ENCODE results near the gene PBX4. TPM values are rescaled to one million over a fixed set of nuclear protein-coding genes. Genes with fewer than 3 reads are reported as not detected.

PBX4 gene
- total and polyA plus RNA-seq, 2 of the 8 experiments (the other 6 are each of a cell fraction or from before 2014, with no cell fraction given) = 3.4 to 3.8 TPM

- CTCF ChIA-PET (ENCODE audit: partially characterized antibody) = interaction anchor here (0.6 to 15.7 kb wide), 4 partner anchors 12 to 33 kb away, joined by 3 to 223 read pairs (median 142); partner anchors contain the start of genes CILP2, NDUFA13 and YJEFN3
- POLR2A ChIA-PET (ENCODE audit: partially characterized antibody) = interaction anchor here (1.0 to 2.3 kb wide), 4 partner anchors 10 to 20 kb away, joined by 3 to 7 read pairs (median 6); partner anchors contain the start of gene YJEFN3
Measured at GRCh38 chr19:19548915-19549759, 69.3 kb downstream of the PBX4 start.

More at GRCh38 chr19:19548915-19549759, 69.3 kb downstream of the PBX4 start:
- Histone ChIP-seq H3K4me2 (ENCODE audit: insufficient read depth in 1 of 2, low read depth in 2 of 2, low read length in 2 of 2) (no peak overlapping the region), H3K9ac (replicated peaks in 1 of 4; ENCODE audit: extremely low read depth in 1 of 4, low read depth in 3 of 4, low read length in 3 of 4) (no peak overlapping the region), H3K4me1 (replicated peaks in 1 of 4; ENCODE audit: control insufficient read depth in 3 of 4, insufficient read depth in 4 of 4, low read length in 3 of 4) (no peaks in the 10 kb centered on the region; a peak in 3 of 7 replicates), H3K4ac (replicated peaks; ENCODE audit: insufficient read length, low read depth, low read length) (no peak overlapping the region), H4K20me1 (replicated peaks in 1 of 2; ENCODE audit: control insufficient read depth in 1 of 2, insufficient read depth in 2 of 2, low read length in 2 of 2) (no peaks in the 10 kb centered on the region), H2AFZ (ENCODE audit: low read length) (no peak overlapping the region), H3K56ac (replicated peaks; ENCODE audit: insufficient read length, low read depth, low read length) (no peak overlapping the region), H3K23me2 (ENCODE audit: low read depth, low read length) (no peaks in the 10 kb centered on the region), H3K27ac (ENCODE audit: low read depth, low read length) (no peak overlapping the region), H2BK5ac (ENCODE audit: low read depth, low read length) (peak overlapping the region; percentile 8; the same call in 1 of the 2 replicates), H3K4me3 (ENCODE audit: extremely low read depth in 1 of 4, insufficient read depth in 2 of 4, low read depth in 3 of 4, low read length in 4 of 4) (no peak overlapping the region), H3K23ac (ENCODE audit: insufficient read length) (no peak overlapping the region), H3K18ac (ENCODE audit: extremely low read depth, low read length) (no peak overlapping the region; the same call in 1 of the 2 replicates), H4K5ac (ENCODE audit: insufficient read length, low read depth, low read length) (no peak overlapping the region), H2BK12ac (ENCODE audit: low read depth, low read length) (no peak overlapping the region), H4K8ac (ENCODE audit: extremely low read depth, insufficient read depth, low read length) (no peak overlapping the region), H3K79me1 (ENCODE audit: low read depth, low read length) (no peaks in the 10 kb centered on the region), H3K9me3 (ENCODE audit: insufficient read depth in 2 of 2, low read depth in 1 of 2, low read length in 1 of 2) (no peaks in the 10 kb centered on the region), H3K27me3 (replicated peaks in 1 of 4; ENCODE audit: control insufficient read depth in 3 of 4, extremely low read depth in 1 of 4, insufficient read depth in 3 of 4, low read length in 3 of 4) (no peaks in the 10 kb centered on the region; a peak in 1 of 7 replicates), H4K91ac (replicated peaks; ENCODE audit: insufficient read length, low read length) (no peak overlapping the region), H3K79me2 (ENCODE audit: control insufficient read depth in 1 of 2, insufficient read depth in 2 of 2, low read length in 2 of 2) (no peaks in the 10 kb centered on the region), H2BK15ac (ENCODE audit: low read length) (no peak overlapping the region), H2AK5ac (ENCODE audit: low read depth, low read length) (no peak overlapping the region), H3K36me3 (ENCODE audit: control insufficient read depth in 2 of 4, insufficient read depth in 4 of 4, low read length in 3 of 4) (no peaks in the 10 kb centered on the region), H3K14ac (ENCODE audit: insufficient read length) (no peak overlapping the region), H2BK20ac (ENCODE audit: low read length) (no peak overlapping the region), H2BK120ac (replicated peaks; ENCODE audit: low read depth, low read length) (no peak overlapping the region)
- FAIRE-seq = no peak
- WGBS, 2 experiments (ENCODE audit: extremely low coverage in 1 of 2, insufficient coverage in 1 of 2, insufficient read length in 1 of 2, insufficient replicate concordance in 2 of 2, low coverage in 1 of 2, low lambda C conversion rate in 2 of 2, missing lambda C conversion rate in 1 of 2) = 82% methylated on average over 13 of the region's 13 CpGs; no CpG with 5 or more reads in 1 of the 2 experiments
- no peak for DNase-seq (ENCODE audit: low read depth in 1 of 2, low spot score in 2 of 2)
